ENCODE measurements around the gene TMEM9. TPM values are rescaled to one million over a fixed set of nuclear protein-coding genes. Genes with fewer than 3 reads are reported as not detected.
A peak's percentile ranks its signal among the peaks of the same experiment; 100 is the strongest.
"Not testable (repeated sequence)": the region's sequence is repeated elsewhere in the genome, so short reads cannot be mapped to it uniquely, and the experiment has no call there.

The TMEM9 gene
- total RNA-seq, 1 experiment from 2014 or later = 147 TPM

DNA sequence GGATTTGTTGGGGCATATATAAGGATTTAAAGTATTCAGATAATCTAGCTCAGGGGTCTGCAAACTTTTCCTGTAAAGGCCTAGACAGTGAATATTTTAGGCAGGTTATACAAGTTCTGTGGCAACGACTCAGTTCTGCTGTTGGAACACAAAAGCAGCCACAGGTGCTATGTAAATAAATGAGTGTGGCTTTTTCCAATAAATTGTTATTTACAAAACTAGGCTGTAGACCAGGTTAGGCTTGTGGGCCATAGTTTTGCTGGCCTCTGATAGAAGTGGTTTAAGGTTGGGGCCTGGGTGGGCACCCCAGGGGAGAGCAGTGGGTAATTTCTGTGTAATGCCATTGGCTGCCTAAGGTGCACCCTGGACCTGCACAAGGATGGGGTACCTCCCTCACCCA is 19.5 kb upstream of the TMEM9 start:
- DNase-seq (ENCODE audit: low read depth) = no peak

DNA sequence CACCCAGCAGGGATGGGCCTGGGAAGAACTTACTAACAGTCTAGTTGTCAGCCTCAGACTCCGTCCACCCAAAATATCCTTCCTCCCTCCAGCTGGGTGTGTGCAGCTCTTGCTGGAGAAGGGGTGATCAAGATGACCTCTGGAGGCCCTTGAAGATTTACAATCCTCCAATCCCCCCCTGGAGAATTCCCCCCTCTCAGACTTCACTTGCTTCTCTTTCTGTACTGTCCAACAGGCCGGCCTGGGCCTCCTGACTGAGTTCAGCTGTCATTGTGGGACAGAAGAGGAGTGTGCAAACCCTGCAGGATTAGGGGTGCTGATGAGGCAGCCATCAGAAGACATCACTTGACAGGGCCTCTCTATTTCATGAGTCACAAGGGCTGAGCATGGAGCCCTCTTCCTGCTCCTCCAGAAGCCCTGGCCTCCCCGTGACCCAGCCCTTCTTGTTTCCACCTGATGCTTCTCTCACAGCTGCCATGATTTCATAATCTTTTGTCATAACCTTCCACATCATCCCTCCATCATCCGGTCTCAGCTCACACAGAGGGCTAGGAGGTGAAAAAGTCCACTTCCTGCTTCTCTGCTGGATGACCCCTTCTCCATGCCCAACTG is 18.8 kb upstream of the TMEM9 start:
- peak; percentile 24 for DNase-seq (ENCODE audit: low read depth)

DNA sequence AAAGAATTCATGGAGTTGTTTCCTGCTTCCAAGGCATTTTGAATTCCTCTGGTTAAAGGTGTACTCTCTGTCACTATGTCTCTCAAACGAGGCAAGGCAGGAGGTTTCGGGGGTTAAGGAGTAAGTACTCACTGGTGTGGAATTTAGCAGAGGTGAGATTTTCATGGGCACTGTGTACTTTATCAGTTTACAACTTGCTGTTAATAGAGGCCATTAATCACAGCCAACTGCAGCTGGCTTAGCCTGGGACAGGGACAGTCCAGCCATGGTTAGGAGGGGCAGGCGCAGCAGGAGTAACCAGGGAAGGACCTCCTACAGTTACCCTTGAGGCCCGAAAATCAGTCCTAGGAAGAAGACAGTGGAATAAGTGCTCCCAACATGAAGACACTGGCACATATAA is 18.1 kb upstream of the TMEM9 start:
- DNase-seq (ENCODE audit: low read depth) = no peak

DNA sequence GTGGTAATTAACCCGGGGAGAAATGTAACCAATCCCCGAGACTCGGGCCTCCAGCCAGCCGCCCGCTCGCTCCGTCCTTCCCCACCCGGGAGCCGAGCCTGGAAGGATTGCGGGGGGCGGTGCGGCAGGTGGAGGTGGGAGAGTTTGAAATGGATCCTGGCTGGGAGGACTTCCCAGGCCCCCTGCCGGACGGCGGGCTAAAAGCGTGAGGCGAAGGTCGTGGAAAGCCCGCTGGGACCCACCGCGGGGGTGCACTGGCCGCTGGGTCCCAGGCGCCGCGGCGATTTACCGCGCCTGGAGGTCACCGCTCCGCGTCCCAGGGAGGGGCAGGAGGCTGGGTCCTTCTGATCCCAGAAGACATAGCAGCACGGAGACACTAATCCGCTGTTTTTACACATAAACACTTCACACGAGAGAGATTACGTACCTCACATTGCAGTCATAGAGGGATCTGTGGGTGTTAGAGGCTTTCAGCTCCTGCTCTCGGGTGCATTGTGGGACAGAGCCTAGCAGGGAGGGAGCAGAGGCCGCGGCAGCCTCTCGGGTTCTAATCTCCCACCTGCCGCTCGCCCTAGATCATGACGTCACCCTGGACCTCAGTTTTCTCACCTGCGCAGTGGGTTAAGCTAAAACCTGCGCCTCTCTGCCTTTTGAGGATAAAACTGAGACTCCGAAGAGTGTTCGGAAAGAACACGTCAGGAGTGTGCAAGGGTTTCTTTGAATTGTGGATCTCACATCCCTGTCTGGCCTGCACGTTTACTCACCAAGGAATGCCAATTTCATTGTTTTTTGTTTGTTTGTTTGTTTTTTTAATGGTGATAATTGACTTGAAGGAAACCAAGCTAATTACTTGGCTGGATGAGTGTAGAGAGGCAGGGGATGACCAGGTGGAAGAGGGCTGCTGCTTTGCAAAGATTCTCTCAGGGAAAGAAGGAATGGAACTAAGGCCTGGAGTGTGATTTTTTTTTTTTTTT is 17.1 kb upstream of the TMEM9 start:
- DNase-seq (ENCODE audit: low read depth) = peak; percentile 41

DNA sequence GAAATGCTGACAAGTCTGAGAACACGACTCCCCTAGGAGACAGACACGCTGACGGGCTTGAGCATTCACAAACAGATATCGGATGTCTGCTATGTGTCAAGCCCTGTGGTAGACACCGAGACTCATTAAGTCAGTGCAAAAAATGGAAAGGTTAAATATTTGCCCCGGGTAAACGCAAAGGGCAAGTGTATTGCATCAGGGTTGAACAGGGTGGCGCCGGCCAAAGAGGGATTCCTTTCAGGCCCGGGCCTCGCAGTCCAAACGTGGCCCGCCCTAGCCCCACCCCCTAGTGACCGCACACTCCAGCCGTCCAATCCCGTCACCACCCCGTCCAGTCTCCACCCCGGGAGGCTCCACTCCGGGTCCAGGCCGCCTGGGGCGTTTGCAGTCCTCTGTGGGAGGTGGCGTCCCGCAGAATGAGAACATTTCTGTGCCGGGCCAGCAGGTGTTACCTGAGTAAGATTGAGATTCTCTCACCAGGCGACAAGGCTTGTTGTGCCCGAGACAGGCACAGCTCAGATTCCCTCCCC is 16.3 kb upstream of the TMEM9 start:
- peak; percentile 90 for DNase-seq (ENCODE audit: low read depth)

DNA sequence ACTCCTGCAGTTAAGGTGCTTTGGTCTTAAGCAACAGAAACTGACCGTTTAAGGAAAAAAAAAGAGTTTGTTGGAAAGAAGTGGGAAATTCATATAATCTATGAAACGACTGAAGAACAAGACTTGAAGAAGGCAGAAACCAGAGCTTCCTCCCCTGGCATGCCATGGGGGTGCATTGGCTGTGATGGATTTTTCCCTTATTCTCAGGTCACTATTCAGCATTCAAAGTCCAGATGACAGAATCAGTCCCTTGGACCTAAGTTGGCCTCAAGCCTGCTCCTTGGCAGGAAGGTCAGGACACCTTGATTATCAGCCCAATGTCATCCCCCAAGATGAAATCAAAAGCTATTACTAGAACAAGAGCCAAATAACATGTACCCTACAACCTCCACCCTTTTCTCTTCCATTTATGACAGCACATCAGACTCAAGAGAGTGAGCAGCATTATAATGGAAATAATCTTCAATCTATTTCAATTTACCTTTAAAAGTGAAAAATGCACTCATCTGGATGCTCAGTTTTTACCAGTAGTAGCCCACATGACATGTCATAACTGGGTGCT is 15.8 kb upstream of the TMEM9 start:
- DNase-seq (ENCODE audit: low read depth) = no peak

DNA sequence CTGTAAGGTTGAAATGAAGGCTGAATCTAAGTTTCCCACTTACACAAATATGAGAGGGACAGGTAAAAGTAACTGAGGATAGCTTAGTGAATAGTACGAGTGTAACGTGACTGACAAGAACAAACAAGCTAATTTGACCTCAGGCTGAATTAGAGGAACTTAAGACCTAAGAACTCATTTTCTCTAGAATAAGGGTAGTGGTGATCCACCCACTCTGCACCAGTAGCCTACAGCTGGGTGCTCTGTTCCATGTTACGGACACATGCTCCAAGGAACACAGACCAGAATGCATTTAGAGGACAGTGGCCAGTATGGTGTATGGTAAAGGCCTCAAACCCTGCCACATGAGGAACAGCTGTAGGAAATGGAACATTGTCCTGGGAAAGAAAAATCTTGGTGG is 14.9 kb upstream of the TMEM9 start:
- no peak for DNase-seq (ENCODE audit: low read depth)

DNA sequence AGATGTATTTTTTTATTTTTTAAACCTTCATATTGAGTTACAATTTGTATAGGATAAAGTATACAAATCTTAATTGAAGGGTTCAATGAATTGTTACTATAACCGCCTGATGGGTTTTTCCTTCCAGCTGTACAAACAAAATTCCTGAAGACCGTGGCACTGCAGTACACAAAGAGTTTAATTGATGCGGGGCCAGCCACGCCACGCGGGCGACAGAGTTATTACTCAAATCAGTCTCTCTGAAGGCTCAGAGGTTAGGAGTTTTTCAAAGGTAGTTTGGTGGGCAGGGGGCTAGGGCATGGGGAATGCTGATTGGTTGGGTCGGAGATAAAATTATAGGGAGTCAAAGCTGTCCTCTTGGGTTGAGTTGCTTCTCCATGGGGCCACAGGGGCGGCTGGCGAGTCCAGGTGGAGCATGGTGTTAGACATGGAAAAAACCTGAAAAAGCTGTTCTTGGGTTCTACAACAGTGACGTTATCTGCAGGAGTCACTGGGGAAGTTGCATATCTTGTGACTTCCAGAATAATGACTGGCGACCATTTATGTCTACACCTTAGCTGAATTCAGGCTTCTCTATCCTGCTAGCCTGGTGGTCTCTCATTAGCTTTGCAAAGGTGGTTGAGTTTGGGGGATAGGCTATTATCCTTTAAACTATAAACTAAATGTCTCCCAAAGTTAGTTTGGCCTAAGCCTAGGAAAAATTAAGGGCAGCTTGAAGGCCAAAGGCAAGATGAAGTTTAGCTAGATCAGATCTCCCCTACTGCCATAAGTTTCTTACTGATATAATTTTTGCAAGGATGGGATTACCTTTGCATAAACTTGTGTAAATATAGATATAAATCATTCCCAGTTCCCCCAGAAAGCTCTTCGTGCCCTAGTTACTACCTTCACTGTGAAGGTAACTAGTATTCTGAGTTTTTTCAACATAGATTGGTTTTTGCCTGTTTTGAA is 13.0 kb upstream of the TMEM9 start:
- no peak for DNase-seq (ENCODE audit: low read depth)

DNA sequence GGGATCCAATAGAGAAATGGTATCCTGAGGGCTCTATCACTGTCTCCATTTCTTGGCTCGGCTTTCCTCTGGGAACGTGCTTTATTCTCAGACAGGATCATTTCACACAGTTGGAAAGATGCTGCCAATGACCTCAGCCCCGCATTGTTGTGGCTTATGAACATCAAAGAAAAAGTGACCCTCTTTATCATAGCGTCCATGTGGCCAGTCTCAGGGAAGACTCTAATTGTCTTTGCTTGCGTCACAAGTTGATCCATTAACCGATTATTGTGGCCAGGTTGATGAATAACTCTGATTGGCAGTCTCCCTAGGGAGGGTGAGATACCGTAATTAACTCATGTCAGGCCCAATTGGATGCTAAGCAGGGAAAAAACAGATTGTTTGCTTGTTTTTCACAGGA is 10.4 kb upstream of the TMEM9 start:
- DNase-seq (ENCODE audit: low read depth) = peak; percentile 18

DNA sequence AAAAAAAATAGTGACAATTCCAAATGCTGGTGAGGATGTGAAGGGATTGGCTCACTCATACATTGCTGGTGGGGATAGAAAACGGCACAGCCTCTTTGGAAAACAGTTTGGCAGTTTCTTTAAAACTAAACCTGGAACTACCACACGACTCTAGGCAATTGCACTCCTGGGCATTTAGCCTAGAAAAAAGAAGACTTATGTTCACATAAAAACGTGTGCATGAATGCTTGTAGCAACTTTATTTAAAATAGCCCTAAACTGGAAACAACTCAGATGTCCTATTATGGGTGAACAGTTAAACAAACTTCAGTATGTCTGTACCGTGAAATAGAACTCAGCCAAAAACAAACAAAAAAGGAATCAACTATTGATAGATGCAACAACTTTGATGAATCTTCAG is 9.4 kb upstream of the TMEM9 start:
- no peak for DNase-seq (ENCODE audit: low read depth)

DNA sequence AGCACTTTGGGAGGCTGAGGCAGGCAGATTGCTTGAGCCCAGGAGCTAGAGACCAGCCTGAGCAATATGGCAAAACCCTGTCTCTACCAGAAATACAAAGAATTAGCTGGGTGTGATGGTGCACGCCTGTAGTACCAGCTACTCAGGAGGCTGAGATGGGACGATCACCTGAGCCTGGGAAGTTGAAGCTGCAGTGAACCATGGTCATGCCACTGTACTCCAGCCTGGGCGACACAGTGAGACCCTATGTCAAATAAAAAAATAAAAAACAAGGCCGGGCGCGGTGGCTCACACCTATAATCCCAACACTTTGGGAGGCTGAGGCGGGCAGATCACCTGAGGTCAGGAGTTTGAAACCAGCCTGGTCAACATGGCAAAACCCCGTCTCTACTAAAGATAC is 8.8 kb upstream of the TMEM9 start:
- not testable (repeated sequence) for DNase-seq (ENCODE audit: low read depth)

DNA sequence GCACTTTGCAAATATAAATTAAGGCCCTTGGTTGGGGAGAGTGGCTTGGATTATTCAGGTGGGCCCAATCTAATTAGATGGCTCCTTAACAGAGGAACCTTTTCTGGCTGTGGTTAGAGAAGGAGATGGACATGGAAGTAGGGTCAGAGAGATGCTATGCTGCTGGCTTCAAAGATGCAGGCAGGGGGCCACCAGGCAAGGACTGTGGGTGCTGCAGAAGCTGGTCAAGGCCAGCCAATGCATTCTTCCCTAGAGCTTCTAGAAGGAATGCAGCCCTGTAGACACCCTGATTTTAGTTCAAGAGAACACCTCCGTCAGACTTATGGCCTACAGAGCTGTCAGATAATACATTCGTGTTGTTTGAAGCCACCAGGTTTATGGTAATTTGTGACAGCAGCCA is 3.7 kb upstream of the TMEM9 start:
- DNase-seq (ENCODE audit: low read depth) = no peak

DNA sequence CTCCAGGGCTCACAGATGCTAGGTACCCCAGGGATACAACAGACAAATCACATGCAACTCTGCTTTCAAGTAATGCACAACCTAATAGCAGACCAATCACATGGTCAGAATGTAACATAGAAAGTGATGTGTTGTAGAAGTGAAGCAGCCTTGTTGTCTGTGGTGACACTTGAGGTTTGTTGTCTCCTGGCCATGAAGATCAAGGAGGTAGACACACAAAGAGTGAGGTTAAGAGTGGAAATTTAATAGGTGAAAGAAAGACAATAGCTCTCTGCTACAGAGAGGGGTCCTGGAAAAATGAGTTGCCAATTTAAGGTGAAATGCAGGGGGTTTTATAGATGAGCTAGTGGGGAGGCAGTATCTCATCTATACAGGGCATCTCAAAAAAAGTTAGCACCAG is 2.5 kb upstream of the TMEM9 start:
- DNase-seq (ENCODE audit: low read depth) = no peak

DNA sequence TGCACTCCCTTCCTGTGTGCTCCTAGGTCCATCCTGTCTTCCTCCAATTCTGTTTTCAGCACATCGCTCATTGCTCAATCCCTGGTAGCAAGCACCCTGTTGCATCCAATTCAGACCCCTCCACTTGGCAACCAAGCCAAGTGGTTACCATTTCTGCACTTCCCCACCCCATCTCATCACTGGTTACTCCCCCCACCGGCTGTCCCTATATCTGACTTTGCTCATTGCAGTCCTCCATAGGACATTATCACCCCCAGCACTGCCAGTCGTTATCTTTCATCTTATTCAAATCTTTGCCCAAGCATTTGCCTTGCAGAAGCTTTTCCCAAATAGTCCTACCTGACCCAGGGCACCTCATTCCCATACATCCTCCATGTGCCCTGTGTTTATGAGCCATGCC is 2.1 kb upstream of the TMEM9 start:
- DNase-seq (ENCODE audit: low read depth) = no peak

DNA sequence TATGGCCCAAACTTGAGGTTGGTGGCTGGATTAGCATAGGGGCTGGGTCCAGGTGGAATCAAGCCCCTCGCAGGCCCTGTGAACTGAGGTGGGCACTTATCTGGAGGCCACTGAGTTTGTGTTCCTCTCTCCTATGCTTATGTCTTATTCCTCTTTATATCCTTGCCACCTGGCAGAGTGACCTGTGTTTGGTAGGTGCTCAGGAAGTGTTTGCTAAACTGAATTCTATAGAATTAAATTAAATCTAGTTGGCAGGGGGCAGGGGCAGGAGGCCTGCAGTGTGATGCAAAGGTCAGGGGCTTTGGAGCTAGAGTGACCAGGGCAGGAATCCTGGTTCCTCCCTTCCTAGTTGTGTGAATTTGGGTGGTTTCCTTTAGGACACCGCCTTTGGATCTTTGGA is 1.1 kb upstream of the TMEM9 start:
- DNase-seq (ENCODE audit: low read depth) = no peak

DNA sequence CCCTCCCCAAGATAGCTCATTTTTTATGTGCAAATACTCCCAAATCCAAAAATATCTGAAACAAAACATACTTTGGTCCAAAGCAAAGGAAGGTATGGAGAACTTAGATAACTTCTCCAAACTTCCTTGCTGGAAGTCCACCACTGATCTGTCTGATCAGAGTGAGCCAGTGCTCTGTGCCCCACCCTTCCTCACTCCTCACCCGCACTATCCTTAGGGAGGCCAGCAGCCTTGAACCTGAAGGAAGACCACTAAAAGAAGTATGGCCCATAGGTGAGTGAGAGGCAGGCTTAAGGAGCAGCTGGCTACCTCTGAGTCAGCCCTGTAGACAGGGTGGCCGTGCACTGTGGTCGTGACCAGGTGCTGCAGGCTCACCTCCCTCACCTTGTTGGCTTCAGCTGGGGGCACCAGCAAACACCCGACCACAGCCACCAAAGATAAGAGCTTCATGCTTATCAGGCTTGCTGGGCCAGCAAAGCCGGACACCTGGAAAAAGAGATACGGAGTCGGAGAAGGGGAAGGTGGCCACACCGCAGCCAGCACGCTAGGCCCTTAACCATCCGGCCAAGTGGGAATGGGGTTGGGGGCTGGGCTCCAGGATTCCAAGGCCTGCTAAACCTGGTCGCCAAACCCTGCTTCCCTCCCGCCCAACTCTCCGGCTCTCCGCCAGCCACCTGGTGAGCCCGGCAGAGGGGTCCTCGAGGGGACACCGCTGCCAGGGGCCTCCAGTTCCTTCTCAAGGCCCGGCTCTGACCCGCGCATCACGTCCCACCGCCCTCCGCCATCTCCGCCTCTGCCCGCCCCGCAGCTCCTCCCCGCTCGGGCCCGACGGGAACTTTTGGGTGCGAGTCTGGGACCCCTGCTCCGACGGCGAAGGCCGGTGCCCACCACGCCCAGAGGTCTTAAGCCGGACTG is 543 bp downstream of the TMEM9 start:
- DNase-seq (ENCODE audit: low read depth) = no peak

DNA sequence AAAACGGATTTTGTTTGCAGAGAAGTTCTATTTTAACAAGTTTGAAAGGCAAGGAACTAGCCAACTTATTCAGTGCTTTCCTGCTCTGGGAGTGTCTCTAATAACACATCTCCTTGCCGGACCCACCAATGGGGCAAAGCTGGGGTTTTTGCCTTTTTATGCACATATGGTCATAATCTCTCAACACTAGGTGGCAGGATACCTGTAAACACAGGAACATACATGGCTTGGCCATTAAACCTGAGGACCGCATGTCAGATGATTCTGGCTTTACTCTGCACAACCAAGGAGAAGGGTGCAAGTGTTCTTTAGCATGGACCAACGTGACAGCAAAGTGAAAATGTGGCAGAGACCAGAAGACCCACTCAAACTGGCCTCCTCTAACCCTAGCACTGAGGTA is 4.9 kb downstream of the TMEM9 start:
- peak; percentile 49 for DNase-seq (ENCODE audit: low read depth)

DNA sequence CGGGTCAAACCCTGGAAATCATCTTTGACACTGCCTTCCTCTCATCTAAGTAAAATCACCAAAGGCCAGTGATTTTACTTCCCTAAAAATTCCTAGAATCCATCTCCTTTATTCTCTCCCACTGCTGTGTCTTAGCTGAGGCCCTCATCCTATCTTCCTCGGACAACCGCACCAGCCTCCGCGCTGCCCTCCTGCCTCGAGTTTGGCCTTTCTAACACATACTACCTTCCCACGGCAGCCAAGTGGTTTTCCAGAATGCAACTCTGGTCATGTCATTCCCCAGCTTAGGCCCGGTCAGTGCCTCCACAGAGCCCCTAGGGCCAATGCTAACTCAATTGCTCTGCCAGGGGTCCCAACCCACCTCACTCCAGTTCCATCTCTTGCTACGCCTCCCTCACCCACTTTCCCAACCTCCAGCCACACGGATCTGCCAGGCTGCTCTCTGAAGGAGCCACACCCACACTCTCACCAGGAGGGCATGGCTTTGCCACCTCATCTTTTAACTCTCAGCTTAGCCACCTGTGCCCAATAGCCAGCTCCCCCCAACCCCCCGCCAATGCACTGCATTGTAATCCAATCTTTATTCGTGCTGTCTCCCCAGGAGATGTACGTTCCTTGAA is 6.8 kb downstream of the TMEM9 start:
- DNase-seq (ENCODE audit: low read depth) = no peak

DNA sequence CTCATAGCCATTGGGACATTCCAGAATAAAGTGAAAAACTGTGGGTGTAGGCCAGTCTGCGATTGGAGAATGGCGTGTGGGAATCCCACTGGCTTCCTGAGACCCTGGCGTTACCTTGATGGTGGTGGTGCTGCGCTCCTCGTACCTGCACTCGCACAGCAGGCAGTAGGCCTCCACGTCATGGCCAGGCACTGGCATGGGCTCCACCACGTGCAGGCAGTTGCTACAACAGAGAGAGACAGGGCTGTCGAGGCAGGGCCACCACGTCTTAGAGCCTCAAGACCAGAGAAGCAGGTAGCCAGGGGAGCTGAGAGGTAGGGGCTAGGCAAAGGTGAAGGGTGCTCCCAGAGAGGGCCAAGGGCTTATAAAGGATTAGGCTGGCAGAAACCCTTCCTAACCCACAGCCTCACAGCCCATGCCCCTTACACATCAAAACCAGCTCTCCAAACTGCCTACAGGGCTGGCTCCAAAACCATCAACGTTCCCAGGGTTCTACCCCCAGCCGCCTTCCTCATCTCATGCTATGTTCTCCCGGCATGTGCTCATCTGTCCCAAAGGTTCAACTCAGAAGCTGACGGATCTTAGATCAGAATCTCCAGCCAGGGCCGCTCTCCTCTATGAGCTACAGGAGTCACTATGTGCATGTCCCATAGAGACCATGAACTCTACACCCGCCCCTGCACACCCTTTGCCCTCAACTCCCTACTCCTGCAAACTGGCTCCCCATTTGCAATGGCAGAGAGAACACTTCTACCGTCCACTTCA is 7.5 kb downstream of the TMEM9 start:
- DNase-seq (ENCODE audit: low read depth) = no peak

Measured in M059J (cell line).